Measurements from ENCODE around the gene FAM193B.

The FAM193B gene

DNA sequence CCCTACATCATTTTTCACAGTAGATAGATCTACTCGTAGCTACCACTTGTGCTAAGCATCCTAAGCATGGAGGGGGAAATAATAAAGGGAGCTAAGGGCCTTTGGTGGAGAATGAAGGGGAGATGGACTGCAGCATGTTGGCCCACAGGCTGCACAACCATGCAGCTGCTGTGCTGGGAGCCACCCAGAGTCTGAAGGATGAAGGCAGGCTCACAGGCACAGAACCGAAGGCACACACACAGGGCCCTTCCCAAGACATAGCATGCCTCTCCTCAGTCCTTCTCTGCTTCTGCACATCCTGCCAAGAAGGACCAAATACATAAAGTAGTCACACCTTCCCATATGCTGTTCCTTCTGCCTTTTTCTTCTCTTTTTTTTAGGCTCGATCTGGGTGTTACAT, 6.6 kb downstream of the FAM193B start:
- Histone ChIP-seq H3K4me1 (peaks cover 26% of the 10 kb centered on the region), H3K27me3 (no peaks in the 10 kb centered on the region), H3K36me3 (peaks cover 14% of the 10 kb centered on the region), H3K9me3 (no peaks in the 10 kb centered on the region), H3K4me3 (ENCODE audit: low read depth, low read length) (no peak overlapping the region)
- TF ChIP-seq CTCF (IDR thresholded peaks at IDR 0.05; ENCODE audit: low read depth, low read length) = no peak
- no peak for DNase-seq

- TF ChIP-seq CTCF (IDR thresholded peaks at IDR 0.05; ENCODE audit: low read depth, low read length) = 0 out of 2 replicates have a peak, but pooled peaks have one; percentile 6
- peaks cover 29% of the 10 kb centered on the region for H3K4me1 ChIP-seq
- H3K27me3 ChIP-seq = no peaks in the 10 kb centered on the region
- no peak for DNase-seq
- no peak overlapping the region for H3K4me3 ChIP-seq (ENCODE audit: low read depth, low read length)
- H3K9me3 ChIP-seq = no peaks in the 10 kb centered on the region
- peaks cover 20% of the 10 kb centered on the region for H3K36me3 ChIP-seq
These were observed 8.1 kb downstream of the FAM193B start for GRCh38 chr5:177546258-177546741.

GRCh38 chr5:177545487-177546257, 8.7 kb downstream of the FAM193B start:
- H3K27me3 ChIP-seq = no peaks in the 10 kb centered on the region
- H3K9me3 ChIP-seq = no peaks in the 10 kb centered on the region
- peaks cover 29% of the 10 kb centered on the region for H3K4me1 ChIP-seq
- H3K36me3 ChIP-seq = peaks cover 19% of the 10 kb centered on the region
- no peak for DNase-seq
- no peak overlapping the region for H3K4me3 ChIP-seq (ENCODE audit: low read depth, low read length)
- no peak for TF ChIP-seq CTCF (IDR thresholded peaks at IDR 0.05; ENCODE audit: low read depth, low read length)

DNA sequence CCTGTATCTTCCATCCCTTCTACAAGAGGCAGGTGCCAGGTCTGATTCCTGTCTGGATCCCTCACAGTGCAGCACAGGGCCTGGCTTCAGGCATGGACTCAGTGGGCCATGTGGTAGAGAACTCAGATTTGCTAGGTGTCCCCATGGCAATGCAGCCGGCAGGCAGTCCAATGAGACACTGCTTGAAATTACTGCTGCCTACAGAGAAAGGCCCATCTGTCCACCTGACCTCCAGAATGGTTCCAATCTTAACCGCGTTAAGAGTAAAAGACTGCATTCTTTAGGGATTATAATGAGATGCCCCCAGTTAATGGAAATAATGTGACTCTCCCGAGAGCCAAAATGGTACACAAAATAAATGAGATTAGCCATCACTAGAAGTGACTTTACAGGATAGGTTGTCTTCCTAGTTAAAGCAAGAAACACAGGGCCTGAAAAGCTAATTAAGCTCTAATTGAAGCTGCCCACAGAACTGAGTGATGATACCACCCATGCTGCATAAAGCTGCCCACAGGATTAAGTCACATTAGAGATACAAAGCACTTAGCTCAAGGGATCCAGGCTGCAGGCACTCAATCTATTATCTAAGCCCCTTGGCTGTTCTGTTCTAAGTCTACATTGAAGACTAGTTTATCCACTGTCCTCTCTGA, 11.4 kb downstream of the FAM193B start:
- Histone ChIP-seq H3K4me3 (ENCODE audit: low read depth, low read length) (no peak overlapping the region), H3K9me3 (no peaks in the 10 kb centered on the region), H3K27me3 (no peaks in the 10 kb centered on the region), H3K36me3 (peaks cover 28% of the 10 kb centered on the region), H3K4me1 (peaks cover 29% of the 10 kb centered on the region)
- no peak for TF ChIP-seq CTCF (IDR thresholded peaks at IDR 0.05; ENCODE audit: low read depth, low read length)
- no peak for DNase-seq

DNA sequence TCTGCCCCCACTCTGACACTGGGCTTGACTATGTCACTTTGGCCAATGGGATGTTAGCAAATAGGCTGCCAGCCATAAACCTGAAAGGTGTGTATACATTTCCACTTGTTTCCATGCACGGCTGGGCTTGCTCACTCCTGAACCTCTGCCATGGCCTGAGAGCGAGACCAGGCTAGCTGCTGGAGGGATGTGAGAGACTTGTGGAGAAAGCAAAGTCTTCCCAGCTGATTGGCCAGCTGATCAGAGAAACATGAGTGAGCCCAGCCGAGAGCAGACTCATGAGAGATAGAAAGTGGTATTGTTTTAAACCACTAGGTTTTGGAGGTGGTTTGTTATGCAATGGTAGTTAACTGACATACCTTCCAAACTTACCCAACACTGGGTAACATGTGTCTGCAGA, 13.9 kb downstream of the FAM193B start:
- TF ChIP-seq CTCF (IDR thresholded peaks at IDR 0.05; ENCODE audit: low read depth, low read length) = no peak
- no peaks in the 10 kb centered on the region for H3K27me3 ChIP-seq
- H3K4me1 ChIP-seq = peaks cover 21% of the 10 kb centered on the region
- peaks cover 36% of the 10 kb centered on the region for H3K36me3 ChIP-seq
- no peak for DNase-seq
- H3K9me3 ChIP-seq = no peaks in the 10 kb centered on the region
- no peak overlapping the region for H3K4me3 ChIP-seq (ENCODE audit: low read depth, low read length)

DNA sequence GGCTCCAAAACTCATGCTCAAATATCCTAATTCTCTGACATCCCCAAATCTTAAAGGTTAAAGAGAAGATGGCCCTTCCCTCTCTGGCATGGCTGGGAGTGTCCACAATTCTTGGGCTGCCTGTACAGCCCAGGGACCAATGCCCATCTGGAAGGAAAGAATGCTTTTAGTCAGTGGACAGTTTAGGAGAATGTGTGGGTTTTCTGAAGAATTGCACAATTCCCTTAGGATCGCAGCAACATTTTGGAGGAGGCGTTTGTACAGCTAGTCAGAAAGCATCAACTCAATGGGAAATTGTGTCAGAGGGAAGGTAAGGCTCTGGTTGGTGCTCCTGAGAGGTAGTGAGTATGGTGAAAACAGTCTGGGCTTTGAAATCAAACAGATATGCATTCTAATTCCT, 15.0 kb downstream of the FAM193B start:
- Histone ChIP-seq H3K9me3 (no peaks in the 10 kb centered on the region), H3K4me1 (peaks cover 25% of the 10 kb centered on the region), H3K36me3 (peaks cover 36% of the 10 kb centered on the region), H3K27me3 (no peaks in the 10 kb centered on the region), H3K4me3 (ENCODE audit: low read depth, low read length) (no peak overlapping the region)
- TF ChIP-seq CTCF (IDR thresholded peaks at IDR 0.05; ENCODE audit: low read depth, low read length) = no peak
- no peak for DNase-seq

All from BE2C (cell line).